Endothelial cell (in vitro differentiated cells): Measurements from ENCODE around the gene NEXN. TPM values are rescaled to one million over a fixed set of nuclear protein-coding genes. Genes with fewer than 3 reads are reported as not detected.

ENCODE experiments used
- DNase-seq: peaks from one replicate; pipeline ENCODE4 v3.0.0; 2021; ENCODE audit warnings: low spot score
- H3K27ac Mint-ChIP-seq: one replicate; pipeline ENCODE4 v1.8.0; 2021; ENCODE audit warnings: mixed read lengths, inconsistent platforms; ENCODE audit not compliant: unreplicated experiment
- H3K27me3 Mint-ChIP-seq: one replicate; pipeline ENCODE4 v1.8.0; 2021; ENCODE audit warnings: mild to moderate bottlenecking, moderate library complexity, mixed read lengths, inconsistent platforms; ENCODE audit not compliant: unreplicated experiment
- H3K36me3 Mint-ChIP-seq: one replicate; pipeline ENCODE4 v1.8.0; 2021; ENCODE audit warnings: mild to moderate bottlenecking, low read depth, mixed read lengths, inconsistent platforms; ENCODE audit not compliant: unreplicated experiment
- H3K4me1 Mint-ChIP-seq: one replicate; pipeline ENCODE4 v1.8.0; 2021; ENCODE audit warnings: mild to moderate bottlenecking, mixed read lengths, inconsistent platforms; ENCODE audit not compliant: unreplicated experiment
- H3K4me3 Mint-ChIP-seq: one replicate; pipeline ENCODE4 v1.8.0; 2021; ENCODE audit warnings: mild to moderate bottlenecking, mixed read lengths, inconsistent platforms; ENCODE audit not compliant: unreplicated experiment
- H3K9me3 Mint-ChIP-seq: one replicate; pipeline ENCODE4 v1.8.0; 2021; ENCODE audit warnings: mixed read lengths, inconsistent platforms; ENCODE audit not compliant: unreplicated experiment
- CTCF ChIP-seq: fragments of 200-600 bp; sonication (generic); IDR thresholded peaks from one replicate; pipeline ENCODE4 v1.5.0; 2021; ENCODE audit warnings: antibody characterized with exemption; ENCODE audit not compliant: unreplicated experiment
- total RNA-seq: library from RNA; stranded (reverse); fragmentation: NEBNext Ultra II Directional; extraction: Animal tissue kit (Norgen Biotek cat#: 25700); gene quantifications from one replicate; pipeline ENCODE4 v1.2.1, GENCODE V29; 2021; ENCODE audit not compliant: unreplicated experiment

Gene NEXN
- total RNA-seq, 1 donor from 2014 or later: 2.4 TPM

DNA sequence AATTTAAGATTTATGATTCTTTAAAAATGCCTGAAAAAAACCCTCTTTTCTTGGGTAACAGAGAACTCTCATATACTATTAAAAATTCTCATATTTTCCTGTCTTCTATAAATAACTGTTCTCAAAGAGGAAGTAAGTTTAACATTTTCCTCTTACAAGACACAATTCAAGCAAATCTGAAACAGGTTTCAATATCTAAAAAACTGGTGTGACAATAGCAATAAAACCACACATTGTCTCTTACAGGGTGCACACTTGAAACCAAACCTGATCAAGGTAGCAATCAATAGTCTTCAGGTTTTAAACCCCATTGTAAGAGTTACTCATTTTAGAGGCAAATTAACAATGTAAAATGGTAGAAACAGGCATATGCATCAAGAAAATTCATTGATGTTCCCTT, 62.4 kb downstream of the NEXN start:
- no peak for TF ChIP-seq CTCF
- H3K36me3 Mint-ChIP-seq: peaks cover 3% of the 10 kb centered on the region
- H3K4me3 Mint-ChIP-seq: no peak overlapping the region
- no peak overlapping the region for H3K27ac Mint-ChIP-seq
- no peaks in the 10 kb centered on the region for H3K9me3 Mint-ChIP-seq
- no peak for DNase-seq
- H3K27me3 Mint-ChIP-seq: no peaks in the 10 kb centered on the region
- peaks cover 8% of the 10 kb centered on the region for H3K4me1 Mint-ChIP-seq

DNA sequence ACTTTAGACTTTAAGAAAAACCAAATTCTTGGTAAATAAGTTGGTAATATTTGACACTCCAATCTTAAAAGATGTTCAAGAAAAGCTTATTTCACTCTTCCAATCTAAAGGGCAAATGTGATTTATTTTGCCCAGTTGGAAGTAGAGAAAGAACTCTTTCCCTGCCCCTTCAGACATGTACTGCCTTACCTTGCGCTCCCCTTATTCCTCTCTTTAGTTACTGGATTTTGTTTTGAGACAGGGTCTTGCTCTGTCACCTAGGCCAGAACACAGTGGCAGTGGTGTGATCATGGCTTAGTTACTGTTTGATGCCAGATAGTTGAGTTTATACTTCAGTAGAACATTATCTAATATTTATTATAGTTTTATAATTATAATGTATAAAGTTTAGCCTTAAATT, 62.9 kb downstream of the NEXN start:
- no peak overlapping the region for H3K4me3 Mint-ChIP-seq

DNA sequence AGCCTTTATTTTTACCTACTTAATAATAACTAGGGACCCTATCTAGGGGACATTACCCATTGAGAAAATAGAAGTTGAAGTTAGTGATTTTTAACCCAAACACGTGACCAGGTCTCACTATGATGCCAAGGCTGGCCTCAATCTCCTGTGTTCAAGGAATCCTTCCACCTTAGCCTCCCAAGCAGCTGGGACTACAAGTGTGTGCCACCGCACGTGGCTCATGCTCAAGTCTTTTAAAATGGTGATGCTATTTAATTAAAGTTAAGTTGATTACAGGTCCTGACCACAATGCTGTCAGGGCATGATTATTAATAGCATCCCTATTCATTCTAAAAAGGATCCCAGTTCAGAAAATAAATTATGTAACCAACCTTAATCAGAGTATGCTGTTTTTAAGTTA, 65.5 kb downstream of the NEXN start:
- Mint-ChIP-seq H3K36me3 (peaks cover 9% of the 10 kb centered on the region), H3K27me3 (no peaks in the 10 kb centered on the region), H3K27ac (no peak overlapping the region), H3K9me3 (no peaks in the 10 kb centered on the region), H3K4me3 (no peak overlapping the region), H3K4me1 (peaks cover 4% of the 10 kb centered on the region)
- TF ChIP-seq CTCF: no peak
- no peak for DNase-seq

More for the DNA sequence above, 62.9 kb downstream of the NEXN start:
- no peak for TF ChIP-seq CTCF
- no peak for DNase-seq
- H3K36me3 Mint-ChIP-seq: peaks cover 3% of the 10 kb centered on the region
- no peak overlapping the region for H3K27ac Mint-ChIP-seq
- no peaks in the 10 kb centered on the region for H3K27me3 Mint-ChIP-seq
- no peaks in the 10 kb centered on the region for H3K9me3 Mint-ChIP-seq
- peaks cover 8% of the 10 kb centered on the region for H3K4me1 Mint-ChIP-seq

GRCh38 chr1:77954521-77954920, 66.1 kb downstream of the NEXN start:
- Mint-ChIP-seq H3K27me3 (no peaks in the 10 kb centered on the region), H3K4me1 (peaks cover 3% of the 10 kb centered on the region), H3K36me3 (peaks cover 9% of the 10 kb centered on the region), H3K27ac (no peak overlapping the region), H3K4me3 (no peak overlapping the region), H3K9me3 (no peaks in the 10 kb centered on the region)
- TF ChIP-seq CTCF: no peak
- DNase-seq: no peak

- H3K4me1 Mint-ChIP-seq: peaks cover 3% of the 10 kb centered on the region
- no peak for TF ChIP-seq CTCF
- peaks cover 12% of the 10 kb centered on the region for H3K36me3 Mint-ChIP-seq
- H3K27ac Mint-ChIP-seq: no peak overlapping the region
- no peaks in the 10 kb centered on the region for H3K27me3 Mint-ChIP-seq
- no peak for DNase-seq
- H3K4me3 Mint-ChIP-seq: no peak overlapping the region
- no peaks in the 10 kb centered on the region for H3K9me3 Mint-ChIP-seq
Observed at GRCh38 chr1:77955709-77956108, 67.3 kb downstream of the NEXN start.
